ENCODE measurements around the gene PTPRG.

The PTPRG gene

DNA sequence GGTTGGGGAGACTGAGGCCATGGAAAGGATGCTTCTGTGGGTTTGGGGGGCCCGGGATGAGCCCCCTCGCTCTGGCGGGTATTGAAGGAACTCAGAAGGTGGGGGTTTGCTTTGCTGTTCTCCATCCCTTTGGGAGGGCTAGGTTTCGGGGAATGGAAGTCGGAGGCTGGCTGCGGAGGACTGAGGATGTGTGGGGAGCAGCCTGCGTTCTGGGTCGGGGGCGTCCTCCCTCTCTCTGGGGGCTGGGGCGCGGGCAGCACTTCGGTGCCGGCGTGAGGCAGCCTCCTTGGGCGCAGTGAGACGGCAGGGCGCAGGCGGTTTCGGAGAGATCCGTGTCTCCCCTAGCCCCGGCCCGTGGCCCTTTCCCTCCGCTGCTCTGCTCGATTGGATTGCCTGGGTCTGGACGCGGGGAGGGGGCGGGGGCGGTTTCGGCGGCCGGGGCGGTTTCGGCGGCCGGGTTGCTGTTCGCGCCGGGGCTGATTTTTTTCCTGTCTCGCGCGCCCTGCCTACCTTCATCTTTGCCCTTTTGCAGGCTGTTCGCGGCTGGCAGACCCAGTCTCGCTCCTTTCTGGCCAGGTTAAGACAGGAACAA lies 1.4 kb downstream of the PTPRG start:
- DNase-seq (ENCODE audit: low read depth in 2 of 2), result no peak

DNA sequence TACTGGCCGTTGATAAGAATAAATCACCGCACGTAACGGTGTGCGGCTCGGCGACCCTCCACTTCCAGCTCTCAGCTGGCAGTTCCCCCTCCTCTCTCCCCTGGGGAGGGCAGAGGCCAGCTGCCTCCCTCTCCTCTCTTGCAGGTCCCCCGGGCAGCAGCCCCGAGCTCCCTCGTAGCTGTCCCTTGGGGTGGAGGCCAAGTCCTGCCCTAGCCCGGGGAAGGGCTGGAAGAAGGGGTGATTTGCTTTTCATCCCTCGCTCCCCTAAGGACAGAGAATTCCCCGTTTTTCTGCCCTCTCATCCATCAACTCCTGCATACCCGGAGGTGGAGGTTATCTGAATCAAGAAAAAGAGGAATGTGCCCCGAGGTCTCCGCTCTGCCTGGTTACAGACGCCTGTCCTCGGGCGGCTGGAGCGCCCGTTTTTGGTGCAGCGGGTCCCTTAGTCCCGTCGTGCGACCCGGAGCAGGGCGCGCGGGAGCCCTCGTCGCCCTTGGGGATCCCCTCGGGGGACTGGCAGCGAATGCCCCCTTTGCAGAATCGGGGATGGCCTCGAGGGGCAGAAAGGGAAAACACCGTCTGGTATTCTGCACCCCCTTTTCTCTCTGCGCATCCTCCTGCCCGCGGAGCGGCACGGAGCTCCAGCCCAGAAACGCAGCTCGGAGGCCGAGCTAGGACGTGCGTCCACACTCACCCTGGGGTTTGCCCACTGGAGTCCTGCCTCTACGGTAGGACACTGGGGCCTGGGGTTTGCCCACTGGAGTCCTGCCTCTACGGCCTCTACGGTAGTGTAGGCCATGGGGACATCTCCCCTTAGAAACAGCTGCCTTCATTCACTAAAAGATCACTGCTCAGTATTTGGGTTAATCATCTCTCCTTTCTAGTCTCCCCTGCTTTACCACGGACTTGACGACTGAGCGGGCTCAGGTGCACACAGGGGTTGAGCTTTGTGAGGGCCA lies 2.2 kb downstream of the PTPRG start:
- DNase-seq (ENCODE audit: low read depth in 2 of 2), result no peak

DNA sequence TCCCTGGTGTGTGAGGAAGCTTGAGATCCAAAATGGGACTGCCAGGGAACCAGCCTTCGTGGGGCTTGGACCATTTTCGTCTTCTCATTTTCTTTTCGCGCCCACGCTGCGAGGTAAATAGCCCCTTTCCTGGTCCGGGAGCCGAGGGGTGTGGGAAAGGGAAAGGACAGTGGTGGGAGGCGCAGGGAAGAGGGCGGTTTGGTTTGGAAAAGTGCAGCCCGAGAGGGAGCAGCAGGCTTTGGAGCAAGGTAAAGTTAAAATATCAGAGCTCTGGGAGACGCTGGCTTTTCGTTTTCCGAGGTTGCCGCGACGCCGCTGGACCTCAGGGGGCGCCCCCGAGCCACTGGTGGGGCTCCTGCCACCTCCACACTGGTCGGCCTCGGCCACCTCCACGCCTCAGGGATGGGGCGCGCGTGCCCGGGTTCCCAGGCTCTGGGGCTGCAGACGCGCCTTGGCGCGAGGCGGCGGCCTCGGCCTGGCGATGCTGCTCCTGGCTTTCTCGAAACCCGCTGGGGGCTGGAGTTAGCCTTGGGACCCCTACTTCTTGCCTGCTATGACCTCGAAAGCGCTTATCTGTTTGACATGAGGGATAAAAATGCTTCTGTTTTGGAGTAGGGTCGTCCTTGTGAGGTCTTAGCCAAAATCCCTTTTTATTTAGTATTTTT lies 3.2 kb downstream of the PTPRG start:
- DNase-seq (ENCODE audit: low read depth in 2 of 2), result no peak

DNA sequence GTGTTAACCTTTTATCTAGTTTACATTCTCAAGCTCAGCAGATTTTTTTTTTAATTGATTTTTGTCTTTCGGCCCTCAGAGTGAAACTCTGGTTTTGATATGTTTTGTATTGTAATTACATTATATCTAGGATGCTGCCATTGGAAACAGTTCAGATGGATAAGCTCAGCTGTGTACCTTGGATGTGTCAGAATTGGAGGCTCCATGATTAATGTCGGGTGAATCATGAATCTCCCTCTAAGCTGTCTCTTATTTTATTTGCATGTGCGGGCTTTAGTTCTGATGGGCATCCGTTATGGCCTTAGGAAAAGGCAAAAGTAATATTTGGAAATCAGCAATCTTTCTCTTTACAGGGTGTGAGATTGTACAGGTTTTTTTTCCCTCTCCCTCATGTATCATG lies 4.2 kb downstream of the PTPRG start:
- DNase-seq (ENCODE audit: low read depth in 2 of 2), result no peak

DNA sequence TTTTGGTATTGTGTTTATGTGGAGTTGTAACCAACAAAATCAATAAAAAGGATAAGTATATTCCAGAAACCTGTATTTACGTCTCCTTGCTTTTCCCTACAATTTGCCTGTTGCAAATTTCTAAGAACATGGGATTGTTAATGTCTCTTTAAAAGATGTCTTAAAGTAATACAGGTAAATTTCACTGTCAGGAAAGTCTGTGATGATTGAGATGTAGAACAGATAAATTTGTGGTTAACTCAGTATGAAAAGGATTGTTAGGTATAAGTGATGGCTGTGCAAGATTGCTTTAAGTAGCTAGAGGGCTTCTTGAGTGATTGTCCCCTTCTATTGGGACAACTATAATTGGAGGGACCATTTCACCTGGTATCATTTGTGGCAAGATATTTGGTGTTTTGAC lies 6.8 kb downstream of the PTPRG start:
- no peak for DNase-seq (ENCODE audit: low read depth in 2 of 2)

DNA sequence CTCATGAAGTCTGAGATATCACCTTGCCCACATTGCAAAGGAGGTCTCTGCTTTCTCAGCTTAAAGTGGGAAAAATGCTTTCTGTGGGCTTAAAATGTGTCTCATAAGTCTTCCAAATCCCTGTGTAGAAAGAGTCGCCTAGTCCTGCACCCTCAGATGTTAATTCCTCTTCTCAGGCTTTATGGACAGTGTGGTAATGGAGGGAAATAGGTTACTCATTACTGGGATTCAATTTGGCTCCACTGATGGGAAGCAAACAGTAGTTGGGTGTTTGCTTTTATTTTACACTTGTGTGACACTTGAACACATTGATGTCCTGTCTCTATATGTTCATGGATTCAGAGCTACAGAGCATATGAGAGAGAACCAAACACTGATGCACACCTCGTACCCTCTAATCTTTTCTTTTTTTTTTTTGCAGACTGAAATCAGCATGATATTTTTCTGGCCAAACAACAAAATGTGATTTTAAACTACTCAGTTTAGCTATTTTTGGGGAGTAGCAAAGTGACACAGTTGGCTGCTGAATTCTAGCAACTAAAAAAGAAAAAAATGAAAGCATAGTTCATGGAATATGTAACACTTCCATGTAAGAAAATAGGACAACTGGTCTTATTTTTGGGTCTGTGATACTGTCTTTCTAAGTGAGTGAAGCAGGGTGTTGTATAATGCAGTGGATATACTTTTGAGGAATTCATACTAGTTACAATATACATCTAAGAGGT lies 8.6 kb downstream of the PTPRG start:
- DNase-seq (ENCODE audit: low read depth in 2 of 2), result no peak

DNA sequence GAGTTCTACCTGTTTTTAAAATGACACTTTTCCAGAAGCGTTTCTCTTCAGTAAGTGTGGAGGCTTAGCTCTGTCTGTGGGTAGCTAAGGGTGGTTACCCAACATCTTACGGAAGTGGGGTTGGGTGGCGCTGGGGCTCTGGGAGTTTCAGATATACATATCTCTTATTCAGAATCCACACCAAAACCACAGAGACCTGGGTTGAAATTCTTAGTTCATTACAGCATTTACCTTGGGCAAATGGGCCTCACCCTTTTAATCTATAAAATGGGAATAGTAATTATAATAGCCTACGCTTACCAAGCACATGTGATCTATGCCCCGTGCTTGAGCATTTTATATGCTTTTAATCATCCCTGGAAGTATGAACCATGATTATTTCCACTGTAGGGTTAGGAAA lies 9.4 kb downstream of the PTPRG start:
- DNase-seq (ENCODE audit: low read depth in 2 of 2), result no peak

DNA sequence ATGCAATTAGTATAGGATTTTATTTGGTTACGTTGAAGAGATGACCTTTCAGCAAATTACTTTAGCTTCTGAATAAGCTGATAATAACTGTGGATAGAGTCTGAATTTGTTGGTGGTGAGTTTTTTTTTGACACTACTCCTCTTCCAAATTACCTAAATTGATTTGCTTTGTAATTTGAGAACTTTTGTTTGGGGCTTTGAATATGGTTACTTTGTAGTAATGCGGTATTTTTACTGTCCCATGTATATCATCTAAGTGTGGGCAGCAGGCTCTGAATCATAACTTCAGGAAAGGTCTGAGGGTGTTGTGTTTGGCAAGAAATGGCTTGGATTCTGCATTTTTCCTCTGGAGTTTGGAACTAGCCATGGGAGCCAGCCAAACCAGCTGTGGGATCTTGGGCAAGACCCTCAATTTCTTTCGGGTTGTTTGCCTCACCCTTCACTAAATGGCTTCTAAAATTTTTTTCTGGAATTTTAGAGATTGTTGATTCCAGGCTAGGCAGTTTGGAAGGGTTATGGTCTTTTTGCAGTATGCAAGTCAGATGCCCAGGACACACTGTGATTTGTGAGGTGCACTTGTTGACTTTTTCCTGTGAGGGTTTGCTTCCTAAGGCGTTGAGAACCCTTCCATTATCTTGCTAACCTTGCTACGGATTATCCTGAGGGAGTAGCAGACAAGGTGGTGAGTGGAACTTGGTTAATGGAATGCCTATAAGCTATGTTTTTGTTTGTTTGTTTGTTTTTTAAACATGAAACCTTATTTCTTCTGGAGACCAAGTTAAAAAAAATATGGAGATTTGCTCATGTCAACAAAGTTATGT lies 10.4 kb downstream of the PTPRG start:
- DNase-seq (ENCODE audit: low read depth in 2 of 2), result no peak

DNA sequence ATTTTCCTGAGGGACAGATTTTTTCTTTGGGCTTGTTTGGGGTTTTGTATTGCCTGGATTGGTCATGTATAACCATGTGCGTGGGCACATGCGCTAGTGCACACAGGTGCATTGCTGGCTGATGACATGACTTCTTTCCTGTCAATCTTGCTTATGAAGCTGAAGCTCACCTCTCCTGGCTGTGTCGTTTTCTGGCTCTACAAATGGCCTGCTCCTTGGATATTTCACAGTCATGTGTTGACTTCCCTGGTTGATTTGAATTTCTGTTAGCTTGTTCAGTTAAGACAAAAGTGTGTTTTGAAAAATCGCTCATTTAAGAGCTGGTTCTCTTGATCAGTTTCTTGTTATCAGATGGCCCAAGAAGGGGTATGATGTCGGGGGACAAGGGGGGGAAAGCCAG lies 11.5 kb downstream of the PTPRG start:
- no peak for DNase-seq (ENCODE audit: low read depth in 2 of 2)

DNA sequence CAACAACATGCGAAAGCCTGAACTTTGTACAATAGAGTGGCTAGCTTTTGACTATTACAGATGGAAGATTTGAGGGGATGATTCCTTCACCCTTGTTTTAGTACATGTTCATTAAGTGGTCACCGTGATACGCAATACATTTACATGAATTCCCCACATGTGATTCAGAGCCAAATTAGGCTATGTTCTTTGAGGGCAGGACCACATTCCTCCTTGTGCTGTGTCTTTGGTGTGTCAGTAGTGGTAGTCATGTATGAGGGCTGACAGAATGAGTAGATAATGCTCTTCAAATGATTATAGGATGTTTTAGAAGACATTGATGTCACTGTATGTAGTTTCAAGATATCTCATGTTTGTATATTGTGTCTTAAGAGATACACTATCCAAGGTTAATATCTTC lies 12.1 kb downstream of the PTPRG start:
- DNase-seq (ENCODE audit: low read depth in 2 of 2), result no peak

DNA sequence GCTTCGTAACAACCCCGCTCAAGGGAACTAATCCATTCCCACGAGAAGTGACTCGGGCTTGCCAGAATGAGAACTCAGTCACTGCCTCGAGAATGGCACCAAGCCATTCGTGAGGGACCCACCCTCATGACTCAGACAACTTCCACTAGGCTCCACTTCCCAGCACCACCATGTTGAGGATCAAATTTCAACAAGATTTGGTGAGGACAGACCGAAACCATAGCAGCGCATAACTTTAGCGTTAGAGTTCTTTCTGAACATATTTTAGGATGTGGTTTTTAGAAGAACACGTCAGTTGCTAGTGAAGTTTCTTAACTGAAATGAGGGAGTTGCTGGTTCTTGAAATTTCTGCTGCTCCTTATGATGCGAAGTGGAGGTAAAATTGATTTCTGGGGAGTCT lies 13.5 kb downstream of the PTPRG start:
- DNase-seq (ENCODE audit: low read depth in 2 of 2), result no peak

DNA sequence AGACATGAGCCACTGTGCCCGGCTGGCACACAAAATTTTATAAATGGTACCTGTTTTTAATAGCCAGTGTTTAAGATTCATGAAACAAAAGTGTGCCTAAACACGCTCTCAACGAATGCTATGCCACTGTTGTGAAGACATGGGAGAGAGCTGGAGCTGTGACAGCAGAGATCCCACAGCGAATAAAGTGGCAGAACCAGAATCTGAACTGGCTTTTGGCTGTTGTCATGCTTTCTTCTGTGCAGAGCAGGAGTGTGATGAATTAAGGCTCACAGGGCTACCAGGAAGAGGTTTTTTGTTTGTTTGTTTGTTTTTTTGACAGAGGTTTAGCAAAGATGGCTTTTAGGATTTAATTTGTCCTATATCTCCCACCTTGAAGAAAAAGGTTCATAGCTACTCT lies 14.5 kb downstream of the PTPRG start:
- DNase-seq (ENCODE audit: low read depth in 2 of 2), result no peak

DNA sequence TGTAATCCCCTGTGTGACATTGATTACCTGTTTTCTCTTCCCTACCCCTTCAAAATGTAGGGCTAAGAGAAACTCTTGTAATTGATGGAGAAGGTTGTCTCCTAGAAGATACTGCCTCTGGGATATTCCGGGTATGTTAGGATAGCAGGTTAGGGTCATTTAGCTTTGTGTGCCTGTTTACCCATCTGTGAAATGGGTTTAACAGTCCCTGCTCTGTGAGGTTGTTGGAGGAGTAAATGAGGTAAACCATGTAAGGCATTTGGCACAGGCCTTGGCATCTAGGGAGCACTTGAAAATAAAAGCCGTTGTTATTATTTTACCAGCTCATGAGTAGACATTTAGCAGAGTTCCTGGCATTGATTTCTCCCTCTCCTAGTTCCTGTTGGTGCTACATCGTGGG lies 16.4 kb downstream of the PTPRG start:
- DNase-seq (ENCODE audit: low read depth in 2 of 2), result no peak

DNA sequence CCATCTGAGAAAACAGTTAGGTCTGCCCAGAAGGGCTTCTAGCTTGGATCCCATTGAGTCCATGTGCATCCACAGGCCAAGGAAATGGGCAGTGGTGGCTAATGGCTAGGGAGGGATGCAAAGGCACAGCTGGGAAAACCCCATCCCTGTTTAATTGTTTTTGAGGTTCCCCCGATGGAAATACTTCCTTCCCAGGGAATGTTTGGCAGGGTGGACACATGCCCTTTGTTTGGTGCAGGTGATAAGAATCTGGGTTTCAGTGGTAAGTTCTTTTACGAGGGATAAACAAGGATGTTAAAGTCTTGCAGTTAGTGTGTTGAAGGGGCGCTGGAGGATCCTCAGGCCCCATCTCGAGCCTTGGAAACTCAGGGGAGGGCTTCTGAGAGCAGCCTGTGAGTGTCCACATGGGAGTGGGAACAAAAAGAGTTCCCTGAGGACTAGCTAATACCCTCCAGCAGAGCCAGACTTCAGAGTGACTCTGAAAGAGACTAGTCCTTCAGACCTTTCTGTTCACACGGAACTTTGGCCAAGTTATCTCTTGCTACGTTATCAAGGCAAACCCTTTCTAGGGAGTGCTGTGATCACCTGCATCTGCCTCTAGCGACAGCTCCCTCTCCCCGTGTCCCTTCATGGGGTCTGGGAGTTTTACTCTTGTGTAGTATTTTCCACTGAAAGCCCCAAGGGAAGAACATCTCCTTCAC lies 17.4 kb downstream of the PTPRG start:
- no peak for DNase-seq (ENCODE audit: low read depth in 2 of 2)

DNA sequence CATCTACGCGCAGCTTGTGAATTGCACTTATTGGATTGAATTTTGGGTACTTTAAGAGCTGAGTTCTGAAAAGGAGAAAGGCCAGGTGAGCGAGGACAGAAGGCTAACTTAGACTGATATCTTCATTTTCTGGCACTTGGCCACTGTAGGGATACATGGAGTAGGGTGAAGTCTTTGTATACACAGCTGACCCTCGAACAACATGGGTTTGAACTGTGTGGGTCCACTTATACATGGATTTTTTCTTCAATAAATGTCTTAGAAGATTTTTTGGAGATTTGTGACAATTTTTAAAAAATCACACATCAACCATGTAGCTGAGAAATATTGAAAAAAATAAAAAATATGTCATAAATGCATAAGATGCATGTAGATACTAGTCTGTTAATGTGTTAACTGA lies 18.3 kb downstream of the PTPRG start:
- no peak for DNase-seq (ENCODE audit: low read depth in 2 of 2)

DNA sequence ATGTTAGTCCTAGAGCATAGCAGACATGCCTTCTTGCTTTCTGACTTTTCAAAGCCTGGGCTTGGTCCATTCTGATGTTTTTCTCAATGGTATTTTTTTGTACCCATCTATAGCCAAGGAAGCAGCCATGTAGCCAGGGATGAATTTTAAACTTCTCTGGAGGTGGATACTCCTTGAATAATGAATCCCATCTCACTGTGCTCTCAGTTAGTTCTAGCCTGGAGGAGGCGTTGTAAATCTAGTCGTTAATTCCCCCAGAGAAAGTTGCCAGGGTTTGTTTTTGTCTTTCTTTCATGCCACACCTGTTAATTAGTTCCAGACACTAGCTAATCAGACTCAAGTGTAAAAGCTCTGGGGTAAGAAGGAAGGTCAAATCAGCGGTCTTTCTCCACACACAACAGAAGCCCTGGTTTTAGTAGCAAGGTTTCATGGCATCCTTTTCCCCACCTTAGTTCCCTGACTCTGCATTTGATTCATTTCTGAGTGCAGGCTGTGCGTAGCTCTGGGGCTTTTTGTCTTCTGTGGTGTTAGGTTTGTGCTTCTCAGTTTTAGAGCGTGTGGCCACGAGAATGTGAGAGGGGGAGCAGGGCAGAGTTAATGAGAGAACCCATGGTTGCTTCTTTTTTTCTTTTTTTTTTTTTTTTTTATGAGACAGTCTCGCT lies 19.7 kb downstream of the PTPRG start:
- DNase-seq (ENCODE audit: low read depth in 2 of 2), result no peak

DNA sequence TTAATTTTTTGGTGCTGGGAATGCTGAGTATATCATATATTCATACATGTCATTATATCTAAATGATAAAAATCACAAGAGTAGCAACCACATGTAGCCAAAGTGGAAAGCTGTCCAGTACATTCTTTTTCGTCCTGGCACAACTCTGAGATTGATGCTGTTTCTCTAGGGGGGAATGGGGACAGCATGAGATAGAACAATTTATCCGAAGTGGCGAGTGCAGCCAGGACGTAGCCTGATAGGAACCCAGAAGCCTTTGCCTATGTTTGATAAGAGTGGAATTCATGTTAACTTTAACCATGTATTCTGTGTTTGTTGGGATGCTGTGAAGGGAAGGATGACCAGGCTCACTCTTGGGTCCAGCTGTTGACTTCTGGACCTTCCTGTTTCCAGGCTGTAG lies 20.9 kb downstream of the PTPRG start:
- DNase-seq (ENCODE audit: low read depth in 2 of 2), result no peak

DNA sequence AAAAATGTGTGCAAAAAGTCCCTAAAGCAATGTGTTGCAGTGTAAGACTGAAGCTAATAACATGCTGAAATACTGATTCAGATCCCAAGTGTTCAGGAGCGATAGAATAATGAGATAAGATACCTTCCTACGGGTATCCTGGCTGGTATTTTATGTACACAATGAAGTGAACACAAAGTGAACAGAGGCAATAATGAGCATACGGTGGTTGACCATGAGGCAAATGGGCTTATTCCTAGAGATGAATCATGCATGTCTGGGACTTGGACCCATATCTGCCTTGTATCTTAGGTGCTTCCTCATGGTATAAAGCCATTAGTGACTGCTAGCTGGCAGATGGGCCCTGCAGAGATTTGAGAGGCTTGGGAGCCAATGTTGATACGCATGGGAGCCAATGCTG lies 21.5 kb downstream of the PTPRG start:
- no peak for DNase-seq (ENCODE audit: low read depth in 2 of 2)

DNA sequence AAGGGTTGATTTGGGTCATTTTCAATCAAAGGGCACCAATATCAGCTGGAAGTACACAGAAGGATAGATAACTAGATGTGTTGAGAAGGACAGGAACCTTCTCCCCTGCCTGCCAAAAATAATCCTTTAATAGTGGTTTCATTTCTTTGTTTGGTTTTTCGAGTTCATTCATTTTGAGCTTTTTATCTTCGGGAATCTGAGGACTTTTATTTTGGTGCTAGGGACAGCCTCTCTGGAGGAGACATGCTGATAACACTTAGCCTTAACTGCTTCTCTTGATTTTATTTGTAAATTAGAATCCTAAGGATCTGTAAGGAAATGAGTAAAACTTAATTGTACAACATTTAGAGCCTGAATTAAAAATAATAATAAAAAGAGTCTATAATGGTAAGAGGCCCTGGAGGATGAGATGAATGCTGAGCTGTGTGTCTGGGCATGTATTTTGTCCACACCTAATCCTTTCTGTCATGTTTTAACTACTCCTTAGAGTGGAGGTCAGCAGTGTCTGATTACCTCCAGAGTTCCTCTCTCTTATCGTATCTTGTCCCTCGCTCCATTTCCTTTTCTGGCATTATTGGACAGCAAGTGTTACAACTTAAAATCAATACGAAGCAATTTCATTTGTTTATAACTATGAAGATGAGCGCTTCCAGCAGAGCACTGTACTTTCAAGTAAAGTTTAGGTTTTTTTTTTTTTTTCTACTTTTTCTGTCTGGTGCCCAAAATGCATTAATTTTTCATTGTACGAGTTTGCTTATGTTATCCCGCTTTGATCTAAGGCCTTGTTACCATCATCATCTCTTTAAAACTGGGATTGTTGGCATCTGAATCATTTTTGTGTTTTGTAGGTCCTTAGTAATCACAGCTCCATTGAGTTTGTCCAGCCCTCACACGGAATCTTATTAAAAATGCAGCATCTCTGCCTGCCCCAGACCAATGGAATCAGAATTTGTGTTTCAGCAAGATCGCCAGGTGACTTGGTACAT lies 22.8 kb downstream of the PTPRG start:
- DNase-seq (ENCODE audit: low read depth in 2 of 2), result no peak
